Dermis blood vessel endothelial cell (primary cell): ENCODE results near the gene TTC27. TPM values are rescaled to one million over a fixed set of nuclear protein-coding genes. Genes with fewer than 3 reads are reported as not detected.
A peak's percentile ranks its signal among the peaks of the same experiment; 100 is the strongest.

ENCODE experiments used
- DNase-seq: peaks from one replicate; pipeline ENCODE4 v3.0.0; 2010
- total RNA-seq: library from RNA; depleted of rRNA; stranded (reverse); fragments of >200 nt; gene quantifications from 2 replicates; pipeline ENCODE4 v1.2.3, GENCODE V29; 2014

Gene TTC27
- total RNA-seq, 1 donor from 2014 or later = 21.6 TPM

DNA sequence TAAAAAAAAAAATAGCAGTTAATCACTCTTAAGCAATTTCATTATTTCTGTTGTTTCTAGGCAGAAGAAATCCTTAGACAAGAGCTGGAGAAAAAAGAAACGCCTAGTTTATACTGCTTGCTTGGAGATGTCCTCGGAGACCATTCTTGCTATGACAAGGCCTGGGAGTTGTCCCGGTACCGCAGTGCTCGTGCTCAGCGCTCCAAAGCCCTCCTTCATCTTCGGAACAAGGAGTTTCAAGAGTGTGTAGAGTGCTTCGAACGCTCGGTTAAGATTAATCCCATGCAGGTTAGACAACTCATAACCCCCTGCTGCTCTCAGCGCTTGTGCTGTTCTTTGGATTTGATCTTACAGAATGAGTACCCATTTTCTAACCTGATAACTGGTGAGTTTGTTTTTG lies 130.4 kb downstream of the TTC27 start:
- no peak for DNase-seq

GRCh38 chr2:32760628-32761027 lies 132.8 kb downstream of the TTC27 start:
- no peak for DNase-seq

DNA sequence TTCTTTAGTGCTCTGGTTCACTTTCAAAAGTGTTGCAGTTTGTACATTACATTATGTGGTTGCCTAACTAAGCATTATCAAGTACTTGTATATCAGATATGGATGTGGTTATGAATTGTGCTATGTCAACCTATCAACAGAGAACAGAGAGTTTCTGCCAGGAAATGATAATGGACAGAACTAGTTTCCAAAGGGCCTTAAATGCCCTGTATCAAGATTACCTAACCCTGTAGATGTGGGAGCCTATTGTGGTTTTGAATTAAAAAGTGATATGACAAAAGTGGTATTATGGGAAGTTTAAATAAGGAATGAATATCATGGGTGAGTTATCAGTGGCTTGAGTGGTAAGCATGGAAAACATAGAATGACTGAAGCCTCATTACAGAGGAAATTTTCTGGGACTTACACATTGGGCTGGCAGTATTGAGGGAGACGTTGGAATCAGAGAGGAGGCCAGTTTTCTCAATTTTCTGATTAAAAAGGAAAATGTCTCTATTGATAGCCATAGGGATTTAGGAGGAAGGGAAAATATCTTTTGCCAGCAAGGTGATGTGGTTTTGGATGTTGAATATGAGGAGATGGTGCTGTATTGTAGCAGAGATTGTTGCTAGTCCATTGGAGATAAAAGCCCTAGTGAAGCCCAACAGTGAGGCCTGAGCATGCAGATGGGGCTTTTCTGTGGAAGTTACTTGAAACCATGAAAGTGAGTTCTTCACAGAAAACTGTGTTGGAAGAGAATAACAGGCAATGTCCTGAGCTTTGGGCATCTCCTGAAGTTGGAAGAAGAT lies 140.7 kb downstream of the TTC27 start:
- DNase-seq = no peak

DNA sequence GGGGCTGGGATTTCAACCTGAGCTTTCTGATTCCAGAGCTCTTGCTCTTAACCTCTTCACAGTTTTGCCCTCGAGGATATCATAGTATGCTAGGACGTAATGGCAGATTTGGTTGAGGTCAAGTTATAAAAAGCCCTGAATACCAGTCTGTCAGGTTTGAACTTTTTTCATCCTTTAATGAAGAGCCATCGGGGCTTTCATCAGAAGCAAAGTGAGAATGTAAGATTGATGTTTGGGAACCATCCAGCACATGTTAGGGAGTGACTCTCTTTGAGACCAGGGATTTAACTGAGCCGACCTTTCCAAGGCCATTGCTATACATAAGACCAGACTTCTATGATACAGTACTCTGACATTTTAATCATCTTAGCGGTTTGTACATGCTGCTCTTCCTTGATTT lies 142.5 kb downstream of the TTC27 start:
- DNase-seq = no peak

GRCh38 chr2:32772638-32773447 lies 145.0 kb downstream of the TTC27 start:
- DNase-seq = peak; percentile 75

DNA sequence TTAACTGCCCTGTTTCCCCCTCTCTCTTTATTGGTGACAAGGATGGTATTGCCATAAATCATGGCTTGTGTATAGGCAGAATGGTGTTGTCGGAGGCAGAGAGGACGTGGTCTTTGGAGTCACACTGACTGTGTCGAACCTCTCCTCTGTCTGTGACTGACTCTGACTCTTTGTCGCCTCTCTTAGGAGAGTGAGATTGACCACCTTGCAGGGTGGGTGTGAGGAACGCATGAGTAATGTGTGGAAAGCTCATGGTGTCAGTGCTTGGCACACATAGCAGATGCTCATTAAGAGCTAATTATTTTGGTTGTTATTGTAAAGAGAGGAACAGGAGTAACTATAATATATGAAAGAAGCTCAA lies 145.6 kb downstream of the TTC27 start:
- peak; percentile 4 for DNase-seq

DNA sequence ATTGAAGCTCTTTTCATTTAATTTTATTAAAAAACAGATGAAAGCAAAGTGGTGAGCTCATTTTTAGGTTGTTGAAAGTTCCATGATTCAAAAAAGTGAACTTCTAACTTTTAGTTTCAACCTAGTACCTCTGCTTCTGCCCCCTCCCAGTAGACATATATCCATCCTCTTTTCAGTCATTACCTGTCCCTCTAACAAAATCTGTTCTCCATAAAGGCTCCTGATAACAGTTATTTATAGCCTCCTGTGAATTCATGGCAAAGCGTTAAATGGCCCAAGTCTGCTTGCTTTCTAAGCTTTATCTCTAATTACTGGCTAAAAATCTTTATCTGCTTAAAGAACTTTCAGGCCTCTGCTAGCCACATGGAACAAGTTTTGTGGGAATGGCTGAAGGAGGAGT lies 148.1 kb downstream of the TTC27 start:
- no peak for DNase-seq

DNA sequence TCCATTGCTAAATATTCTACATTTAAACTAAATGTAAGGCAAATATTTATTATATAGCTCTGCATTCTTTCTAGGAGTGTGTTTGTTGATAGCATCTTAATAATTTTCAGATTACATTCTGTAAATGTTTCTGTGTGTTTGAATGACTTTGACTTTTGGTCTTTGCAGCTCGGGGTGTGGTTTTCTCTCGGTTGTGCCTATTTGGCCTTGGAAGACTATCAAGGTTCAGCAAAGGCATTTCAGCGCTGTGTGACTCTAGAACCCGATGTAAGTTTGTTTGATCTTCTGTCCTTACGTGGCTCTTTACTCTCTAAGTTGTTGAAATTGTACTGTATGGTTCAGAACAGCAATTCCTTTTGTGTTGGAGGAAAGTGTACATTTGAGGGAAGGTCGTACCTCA lies 149.9 kb downstream of the TTC27 start:
- DNase-seq = no peak

DNA sequence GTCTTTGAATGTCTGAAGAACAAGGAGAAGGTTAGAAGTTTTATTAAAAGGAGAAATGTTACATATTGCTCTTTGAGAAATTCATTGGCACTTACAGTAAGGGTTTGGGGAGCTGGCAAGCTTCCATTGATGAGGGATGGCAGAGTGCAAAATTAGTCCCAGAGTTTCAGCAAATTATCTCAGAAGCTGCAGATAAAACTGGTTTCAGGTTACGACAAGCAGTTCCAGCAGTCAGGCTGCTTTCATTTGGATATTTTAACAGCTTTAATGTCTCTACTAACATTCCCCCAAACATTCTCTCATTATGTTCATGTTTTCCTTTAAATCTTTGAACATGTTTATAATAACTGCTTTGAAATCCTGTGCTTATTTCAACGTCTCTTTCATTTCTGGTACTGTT lies 153.1 kb downstream of the TTC27 start:
- no peak for DNase-seq

DNA sequence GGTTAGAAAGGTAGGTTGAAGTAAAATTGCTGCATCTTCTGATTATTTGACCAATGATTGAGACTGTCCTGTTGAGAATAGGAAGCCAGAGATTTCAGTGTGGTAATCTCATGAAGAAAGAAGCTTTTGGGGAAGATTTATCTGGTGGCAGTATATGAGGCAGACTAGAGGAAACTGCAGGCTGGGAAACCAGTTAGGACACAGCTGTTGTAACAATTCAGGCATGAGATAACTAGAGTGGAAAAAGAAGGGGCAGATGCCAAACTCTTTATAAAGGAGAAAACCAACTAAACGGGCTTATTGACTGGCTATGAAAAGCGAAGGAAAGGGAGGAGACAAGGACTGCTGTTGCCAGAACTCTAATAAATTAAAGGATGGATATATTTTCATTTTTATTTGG lies 155.6 kb downstream of the TTC27 start:
- DNase-seq = peak; percentile 3

DNA sequence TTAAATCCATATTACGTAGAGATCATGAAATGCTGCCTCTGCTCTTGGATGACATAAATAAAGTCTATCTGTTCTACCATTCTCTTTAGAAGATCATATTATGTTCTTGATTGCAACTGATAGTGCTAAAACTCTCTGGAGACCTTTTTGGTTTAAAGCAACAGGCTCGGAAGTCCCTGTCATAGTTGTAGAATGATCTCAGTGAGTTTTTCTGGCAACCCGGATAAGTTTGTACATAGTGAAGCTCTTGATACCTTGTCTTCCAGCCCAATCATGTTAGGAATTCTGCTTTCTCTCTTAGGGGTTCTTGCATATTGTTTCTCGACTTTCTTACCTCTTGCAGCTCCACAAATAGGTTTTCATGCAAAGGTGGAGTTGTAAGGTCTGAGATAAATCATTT lies 156.1 kb downstream of the TTC27 start:
- no peak for DNase-seq

GRCh38 chr2:32787207-32787606 lies 159.4 kb downstream of the TTC27 start:
- no peak for DNase-seq

DNA sequence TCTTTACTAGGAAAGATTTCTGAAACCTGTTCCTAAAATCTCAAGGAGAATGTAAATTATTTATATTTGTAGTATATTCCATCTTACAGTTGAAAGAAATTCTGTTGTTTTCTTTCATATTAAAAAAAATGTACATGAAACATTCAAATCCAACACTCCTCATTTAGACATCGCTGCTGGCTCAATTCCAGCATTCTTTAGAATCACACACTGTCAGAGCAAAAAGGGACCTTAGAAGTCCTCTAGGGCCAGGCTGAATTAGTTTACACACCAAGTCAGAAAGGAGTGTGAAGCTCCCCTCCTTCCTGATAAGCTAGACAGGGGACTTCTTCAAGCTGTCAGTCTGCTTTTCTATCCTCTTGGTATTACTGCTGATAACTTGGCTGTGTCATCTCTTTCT lies 160.3 kb downstream of the TTC27 start:
- peak; percentile 47 for DNase-seq

GRCh38 chr2:32792416-32792815 lies 164.6 kb downstream of the TTC27 start:
- peak; percentile 94 for DNase-seq

DNA sequence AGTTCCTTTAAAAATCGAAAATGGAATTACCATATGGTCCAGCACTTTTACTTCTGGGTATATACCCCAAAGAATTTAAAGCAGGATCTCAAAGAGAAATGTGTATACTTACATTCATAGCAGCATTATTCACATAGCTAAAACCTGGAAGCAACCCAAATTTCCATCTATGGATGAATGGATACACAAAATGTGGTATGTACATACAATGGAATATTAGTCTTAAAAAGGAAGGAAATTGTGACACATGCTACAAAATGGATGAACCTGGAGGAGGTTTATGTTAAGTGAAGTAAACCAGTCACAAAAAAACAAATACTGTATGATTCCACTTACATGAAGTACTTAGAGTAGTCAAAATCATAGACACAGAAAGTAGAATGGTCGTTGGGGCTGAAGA lies 171.0 kb downstream of the TTC27 start:
- peak; percentile 82 for DNase-seq

DNA sequence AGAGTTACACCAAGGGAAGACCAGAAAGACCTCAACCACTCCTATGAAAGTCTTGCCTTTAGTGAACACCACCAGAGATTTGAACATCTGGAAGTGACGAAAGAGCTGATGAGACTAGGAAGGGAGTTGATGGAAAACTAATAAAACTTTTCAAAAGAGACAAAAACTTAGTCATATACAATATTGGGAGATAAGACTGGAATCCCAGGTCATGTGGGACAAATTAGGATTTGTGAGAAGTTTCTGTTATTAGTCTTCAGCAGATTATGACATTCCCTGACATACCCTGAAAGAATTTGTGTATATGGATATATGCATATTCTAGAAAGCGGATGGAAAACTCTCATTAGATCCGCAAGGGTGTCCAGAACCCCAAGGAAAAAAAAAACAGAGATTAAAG lies 173.9 kb downstream of the TTC27 start:
- no peak for DNase-seq

DNA sequence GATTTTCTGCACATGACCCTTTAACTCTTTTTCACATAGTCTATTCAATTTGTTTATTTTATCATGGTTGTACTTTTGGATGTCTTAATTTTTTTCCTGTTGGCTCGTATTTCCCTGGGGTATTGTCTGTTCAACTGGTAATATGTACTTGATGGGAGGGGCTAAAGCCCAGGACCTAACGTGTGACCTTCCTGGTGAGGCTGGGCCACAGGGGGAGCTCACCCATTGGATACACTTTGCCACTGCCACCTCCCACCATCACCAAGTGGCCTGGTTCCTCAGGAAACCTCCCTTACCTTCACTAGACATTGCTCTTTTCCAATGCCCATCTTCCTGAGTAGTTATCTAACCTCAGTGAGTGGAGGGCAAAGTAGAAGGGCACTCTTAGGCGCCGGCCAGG lies 175.0 kb downstream of the TTC27 start:
- no peak for DNase-seq

GRCh38 chr2:32804205-32804604 lies 176.4 kb downstream of the TTC27 start:
- DNase-seq = no peak

DNA sequence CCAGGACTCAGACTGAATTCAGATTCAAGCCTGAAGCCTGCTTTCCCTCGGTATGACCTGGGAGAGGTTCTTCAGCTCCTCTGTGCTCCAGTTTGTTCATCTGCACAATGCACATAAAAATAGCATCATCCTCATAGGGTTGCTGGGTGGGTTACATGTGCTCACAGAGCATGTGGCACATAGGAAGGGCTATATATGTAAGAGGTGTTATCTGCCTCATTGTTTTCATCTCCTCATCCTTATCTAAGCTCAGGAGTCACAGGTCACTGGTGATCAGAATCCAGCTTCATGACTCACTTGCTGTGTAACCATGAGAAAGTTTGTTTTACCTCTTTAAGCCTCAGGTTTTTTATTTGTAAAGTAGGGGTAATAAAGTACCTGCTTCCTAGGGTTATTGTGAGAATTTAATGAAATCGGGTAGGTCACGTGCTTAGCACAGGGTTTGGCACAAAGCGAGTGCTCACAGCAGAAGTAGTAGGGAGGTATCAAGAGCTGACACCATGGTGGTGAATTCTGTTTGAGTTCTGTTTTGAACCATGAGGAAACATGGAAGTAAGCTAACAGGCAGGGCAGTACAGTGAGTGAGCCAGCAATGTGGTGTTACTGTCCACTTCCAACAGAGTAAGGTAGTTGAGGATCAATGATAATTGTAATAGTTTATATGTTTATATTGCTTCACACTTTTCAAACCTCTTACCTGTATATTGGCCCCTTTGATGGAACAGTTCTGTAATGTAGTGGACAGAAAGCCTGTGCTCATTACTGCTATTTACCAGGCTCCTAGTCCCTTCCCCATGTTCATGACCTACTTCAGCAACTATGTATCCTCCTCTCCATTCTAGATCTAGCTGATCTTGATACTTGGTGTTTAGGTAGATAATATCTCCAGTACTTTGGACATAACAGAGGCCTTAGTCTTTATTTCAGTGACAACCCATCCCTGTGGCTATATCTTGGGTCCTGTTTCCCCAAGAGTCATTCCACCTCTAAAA lies 177.6 kb downstream of the TTC27 start:
- peak; percentile 77 for DNase-seq

DNA sequence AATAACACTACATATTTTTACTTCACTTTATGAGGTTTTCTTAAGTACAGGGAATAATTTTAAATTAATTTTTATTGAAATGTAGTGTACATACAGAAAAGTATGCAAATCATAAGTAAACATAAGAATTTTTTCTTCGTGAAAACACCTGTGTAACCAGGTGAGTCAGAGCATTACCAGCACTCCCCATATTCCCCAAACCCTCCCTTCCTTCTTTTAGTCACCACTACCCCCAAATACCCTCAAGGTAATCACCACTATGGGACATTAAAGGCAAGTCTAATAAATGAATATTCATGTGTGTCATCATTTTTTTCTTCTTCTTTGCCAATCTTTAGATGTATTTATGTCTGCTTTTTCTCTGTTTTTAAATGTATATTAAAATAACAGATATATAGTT lies 179.0 kb downstream of the TTC27 start:
- DNase-seq = no peak

GRCh38 chr2:32807662-32808061 lies 179.8 kb downstream of the TTC27 start:
- DNase-seq = no peak

GRCh38 chr2:32810909-32811495 lies 183.2 kb downstream of the TTC27 start:
- no peak for DNase-seq

GRCh38 chr2:32811696-32812095 lies 183.8 kb downstream of the TTC27 start:
- DNase-seq = no peak
